Ectodermal cell (in vitro differentiated cells): Measurements from ENCODE around the gene HUS1.
A peak's percentile ranks its signal among the peaks of the same experiment; 100 is the strongest.
"Not testable (repeated sequence)": the region's sequence is repeated elsewhere in the genome, so short reads cannot be mapped to it uniquely, and the experiment has no call there.

Experiments
- H3K27ac ChIP-seq: 2 replicates; pipeline ENCODE4 v1.7.0; 2013; ENCODE audit warnings: mild to moderate bottlenecking, low read depth, low read length; ENCODE audit not compliant: insufficient read depth, poor library complexity, severe bottlenecking
- H3K27me3 ChIP-seq: 2 replicates; pipeline ENCODE4 v1.7.0; 2013; ENCODE audit warnings: mild to moderate bottlenecking, low read length; ENCODE audit not compliant: insufficient read depth, control insufficient read depth, poor library complexity, severe bottlenecking
- H3K36me3 ChIP-seq: one replicate; pipeline ENCODE4 v1.7.0; 2013; ENCODE audit warnings: low read length; ENCODE audit not compliant: control insufficient read depth, insufficient read depth
- H3K4me1 ChIP-seq: one replicate; pipeline ENCODE4 v1.7.0; 2013; ENCODE audit warnings: low read length; ENCODE audit not compliant: control insufficient read depth, insufficient read depth
- H3K4me3 ChIP-seq: 2 replicates; pipeline ENCODE4 v1.7.0; 2013; ENCODE audit warnings: low read depth, low read length, control low read depth; ENCODE audit not compliant: insufficient read depth
- H3K9me3 ChIP-seq: 2 replicates; pipeline ENCODE4 v1.7.0; 2013; ENCODE audit warnings: mild to moderate bottlenecking, low read length, moderate library complexity; ENCODE audit not compliant: control insufficient read depth
- WGBS, 2 experiments: methylation state at CpG; one replicate each; pipeline ENCODE4 v1.1.7; 2013; ENCODE audit warnings: missing lambda C conversion rate in 2 of 2; 5-methylcytosine and 5-hydroxymethylcytosine counted together

Gene HUS1

GRCh38 chr7:47982610-47983009, 3.2 kb upstream of the HUS1 start:
- no peaks in the 10 kb centered on the region for H3K27me3 ChIP-seq
- no peak overlapping the region for H3K4me3 ChIP-seq
- no peaks in the 10 kb centered on the region for H3K9me3 ChIP-seq
- WGBS, 2 experiments = 76 to 84% methylated on average over 2 of the region's 2 CpGs
- H3K36me3 ChIP-seq = no peaks in the 10 kb centered on the region
- no peak overlapping the region for H3K27ac ChIP-seq
- H3K4me1 ChIP-seq = no peaks in the 10 kb centered on the region

GRCh38 chr7:47980648-47981047, 1.2 kb upstream of the HUS1 start:
- H3K27ac ChIP-seq, H3K9me3 ChIP-seq, H3K4me1 ChIP-seq, H3K4me3 ChIP-seq, H3K36me3 ChIP-seq, H3K27me3 ChIP-seq: not testable (repeated sequence)
- 89 to 94% methylated on average over 4 of the region's 5 CpGs for WGBS, 2 experiments

GRCh38 chr7:47979832-47980181, 392 bp upstream of the HUS1 start:
- no peaks in the 10 kb centered on the region for H3K9me3 ChIP-seq
- no peaks in the 10 kb centered on the region for H3K4me1 ChIP-seq
- H3K27me3 ChIP-seq = no peaks in the 10 kb centered on the region
- peak overlapping the region; percentile 66 for H3K4me3 ChIP-seq
- no peak overlapping the region for H3K27ac ChIP-seq
- 94 to 97% methylated on average over 3 to 4 of the region's 7 CpGs for WGBS, 2 experiments
- peaks cover 5% of the 10 kb centered on the region for H3K36me3 ChIP-seq

GRCh38 chr7:47978790-47979144, 648 bp downstream of the HUS1 start:
- Histone ChIP-seq H3K4me1 (no peaks in the 10 kb centered on the region), H3K9me3 (no peaks in the 10 kb centered on the region), H3K27me3 (no peaks in the 10 kb centered on the region), H3K27ac (peak overlapping the region; percentile 85), H3K36me3 (peaks cover 14% of the 10 kb centered on the region), H3K4me3 (peak overlapping the region; percentile 66)
- 30 to 33% methylated on average over 4 of the region's 4 CpGs for WGBS, 2 experiments

- Histone ChIP-seq H3K4me1 (peaks cover 3% of the 10 kb centered on the region), H3K4me3 (no peak overlapping the region), H3K27ac (no peak overlapping the region), H3K36me3 (peaks cover 17% of the 10 kb centered on the region), H3K9me3 (no peaks in the 10 kb centered on the region), H3K27me3 (no peaks in the 10 kb centered on the region)
- 96 to 100% methylated on average over 1 of the region's 1 CpG for WGBS, 2 experiments
Measured at GRCh38 chr7:47973739-47974138, 5.7 kb downstream of the HUS1 start.

- H3K9me3 ChIP-seq = no peaks in the 10 kb centered on the region
- no peak overlapping the region for H3K27ac ChIP-seq
- H3K36me3 ChIP-seq = peaks cover 42% of the 10 kb centered on the region
- H3K4me3 ChIP-seq = no peak overlapping the region
- H3K4me1 ChIP-seq = peaks cover 6% of the 10 kb centered on the region
- WGBS, 2 experiments = no CpG with 5 or more reads among the region's 1 CpG
- H3K27me3 ChIP-seq = no peaks in the 10 kb centered on the region
Measured at GRCh38 chr7:47970761-47971160, 8.7 kb downstream of the HUS1 start.

GRCh38 chr7:47968847-47969774, 10.3 kb downstream of the HUS1 start:
- Histone ChIP-seq H3K27me3 (no peaks in the 10 kb centered on the region), H3K36me3 (peaks cover 47% of the 10 kb centered on the region), H3K27ac (no peak overlapping the region), H3K4me3 (no peak overlapping the region), H3K9me3 (no peaks in the 10 kb centered on the region), H3K4me1 (peaks cover 6% of the 10 kb centered on the region)
- WGBS, 2 experiments = 74 to 79% methylated on average over 5 of the region's 5 CpGs

GRCh38 chr7:47967708-47968107, 11.7 kb downstream of the HUS1 start:
- H3K27ac ChIP-seq = no peak overlapping the region
- no peaks in the 10 kb centered on the region for H3K27me3 ChIP-seq
- no peaks in the 10 kb centered on the region for H3K9me3 ChIP-seq
- no peak overlapping the region for H3K4me3 ChIP-seq
- peaks cover 48% of the 10 kb centered on the region for H3K36me3 ChIP-seq
- 95 to 96% methylated on average over 2 of the region's 2 CpGs for WGBS, 2 experiments
- peaks cover 6% of the 10 kb centered on the region for H3K4me1 ChIP-seq

GRCh38 chr7:47967123-47967522, 12.3 kb downstream of the HUS1 start:
- Histone ChIP-seq H3K27ac (no peak overlapping the region), H3K36me3 (peaks cover 51% of the 10 kb centered on the region), H3K9me3 (no peaks in the 10 kb centered on the region), H3K27me3 (no peaks in the 10 kb centered on the region), H3K4me3 (no peak overlapping the region), H3K4me1 (peaks cover 6% of the 10 kb centered on the region)
- WGBS, 2 experiments = 95 to 97% methylated on average over 5 of the region's 5 CpGs

- Histone ChIP-seq H3K9me3 (no peaks in the 10 kb centered on the region), H3K36me3 (peaks cover 66% of the 10 kb centered on the region), H3K4me3 (no peak overlapping the region)
Measured at GRCh38 chr7:47965456-47965855, 14.0 kb downstream of the HUS1 start.

More at GRCh38 chr7:47965456-47965855, 14.0 kb downstream of the HUS1 start:
- no peaks in the 10 kb centered on the region for H3K27me3 ChIP-seq
- 90 to 95% methylated on average over 5 of the region's 5 CpGs for WGBS, 2 experiments
- H3K4me1 ChIP-seq = peaks cover 6% of the 10 kb centered on the region
- H3K27ac ChIP-seq = no peak overlapping the region
